ENCODE data around the gene PCYT1B. TPM values are rescaled to one million over a fixed set of nuclear protein-coding genes. Genes with fewer than 3 reads are reported as not detected.

Gene PCYT1B
- polyA plus RNA-seq, 12 donors = 1.6 to 3.3 (median 2.5) TPM; not detected in 2

DNA sequence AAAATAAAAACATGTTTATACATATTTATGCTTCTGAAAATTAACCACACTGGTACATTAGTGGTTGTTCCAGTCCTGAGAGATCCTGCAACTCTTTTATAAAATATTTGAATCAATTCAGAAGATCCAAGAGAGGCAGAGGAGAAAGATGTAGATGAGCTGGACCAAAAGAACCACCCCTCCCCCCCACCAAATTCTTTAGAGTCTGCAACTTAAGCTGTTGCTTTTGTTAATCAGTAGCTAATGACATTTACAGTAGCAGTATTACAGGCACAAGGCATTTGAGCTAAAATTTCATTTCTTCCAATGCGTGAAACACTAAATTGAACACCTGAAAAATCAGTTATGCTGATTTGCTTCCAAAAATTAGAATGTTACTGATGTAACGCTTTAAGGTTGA is 120.5 kb downstream of the PCYT1B start:
- peak; percentile 4 for DNase-seq

DNA sequence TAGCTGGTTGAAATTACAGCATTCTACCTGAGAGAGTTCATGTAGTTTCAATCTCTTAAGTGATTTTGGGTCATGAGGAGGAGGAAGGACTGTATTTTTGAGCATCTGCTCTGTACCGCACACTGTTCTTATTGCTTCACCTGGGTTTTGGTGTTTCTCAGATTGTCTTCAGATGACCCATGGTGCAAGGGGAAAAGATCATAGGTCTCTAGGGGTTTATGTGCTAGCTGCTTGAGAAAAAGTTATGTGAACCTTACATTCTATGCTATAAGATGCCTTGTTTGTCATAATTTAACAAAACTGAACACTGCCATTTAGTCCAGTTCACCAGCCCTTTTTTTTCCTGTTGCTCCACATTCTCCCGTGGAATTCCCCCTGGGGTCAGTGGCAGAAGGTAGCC is 121.7 kb downstream of the PCYT1B start:
- DNase-seq = no peak

DNA sequence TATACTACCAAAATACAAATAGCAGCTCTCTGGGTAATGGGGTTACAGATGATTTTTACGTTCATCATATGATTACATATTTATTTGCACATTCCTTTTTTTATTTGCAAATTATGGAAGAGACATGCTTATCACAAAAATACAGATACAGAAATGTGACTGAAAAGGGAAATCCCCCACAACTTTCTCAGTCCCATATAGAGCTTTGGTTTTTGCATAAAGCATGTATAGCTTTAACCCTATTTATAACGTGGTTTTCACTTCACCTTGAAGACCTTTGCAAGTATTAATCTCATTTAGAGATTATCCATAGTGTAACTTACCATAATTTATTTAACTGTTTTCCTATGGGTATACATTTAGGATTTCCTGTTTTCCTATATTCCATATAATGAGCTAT is 126.7 kb downstream of the PCYT1B start:
- no peak for DNase-seq

DNA sequence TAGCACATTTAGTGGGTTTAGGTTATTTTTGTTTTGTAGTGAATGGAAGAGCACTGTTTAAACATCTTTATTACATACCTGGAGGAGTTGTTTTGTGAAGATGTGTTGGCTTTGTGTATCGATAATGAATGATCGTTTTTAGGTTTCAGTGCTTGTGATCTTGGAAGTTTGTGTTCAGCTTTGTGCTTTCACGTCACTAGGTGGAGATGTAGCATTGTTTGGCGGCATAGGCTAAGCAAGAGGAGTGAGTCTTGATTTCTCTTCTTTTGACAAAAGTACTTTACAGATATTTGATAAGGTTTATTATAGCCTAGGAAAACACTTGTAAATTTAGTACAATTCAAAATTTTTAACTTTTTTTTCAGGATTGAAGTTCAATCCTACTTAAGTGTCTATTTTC is 131.7 kb downstream of the PCYT1B start:
- DNase-seq = peak; percentile 32

DNA sequence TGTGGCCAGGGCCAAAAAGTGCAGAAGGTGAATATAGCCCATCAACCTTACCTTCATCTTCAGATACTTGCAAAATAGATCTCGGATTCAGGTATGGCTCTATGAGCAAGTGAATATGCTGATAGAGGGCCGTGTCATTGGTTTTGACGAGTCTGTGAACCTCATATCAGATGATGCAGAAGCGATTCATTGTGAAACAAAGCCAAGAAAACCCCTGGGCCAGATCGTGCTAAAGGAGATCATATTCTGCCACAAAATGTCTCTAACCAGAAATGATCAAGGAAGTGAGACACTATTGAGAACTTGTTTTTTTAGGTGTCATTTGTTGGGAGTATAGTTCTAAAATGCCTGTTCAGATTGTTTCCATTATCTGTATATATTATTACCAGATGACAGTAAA is 133.7 kb downstream of the PCYT1B start:
- no peak for DNase-seq

DNA sequence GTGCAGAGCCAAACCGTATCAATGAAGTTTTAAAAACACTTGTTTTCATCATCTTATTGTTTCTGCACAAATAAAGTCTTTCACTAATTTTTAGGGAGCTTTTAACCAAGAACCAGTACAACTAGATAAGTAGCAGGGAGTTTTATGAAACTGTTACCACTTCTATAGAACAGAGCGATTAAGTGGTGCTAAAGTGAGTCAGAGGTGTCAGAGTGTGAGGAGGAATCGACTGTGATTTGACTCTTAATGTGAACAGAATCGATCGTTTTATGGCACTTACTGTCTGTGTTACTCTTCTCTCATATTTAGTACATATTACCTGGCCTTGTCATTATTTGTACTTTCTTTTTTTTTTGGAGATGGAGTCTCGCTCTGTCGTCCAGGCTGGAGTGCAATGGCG is 138.8 kb downstream of the PCYT1B start:
- DNase-seq = no peak

Other genes starting within 250 kb of the PCYT1B start
- 1 to 10 TPM in 11 of 12 donors, not detected in 1; 2.2 to 4.1 (median 3.5) TPM for gene PDK3, start 182.1 kb downstream of the PCYT1B start, polyA plus RNA-seq (ENCODE audit: insufficient read length in 12 of 12)
- 10 to 100 TPM in 10 of 12 donors, 1 to 10 TPM in 1, not detected in 1; 7.3 to 21.2 (median 18.4) TPM for gene POLA1, start 46.6 kb upstream of the PCYT1B start, polyA plus RNA-seq (ENCODE audit: insufficient read length in 12 of 12)

Measured in muscle of arm (tissue), 12 donors.